ENCODE measurements around the gene MATN4.

MATN4 gene

GRCh38 chr20:45258259-45258658, 49.8 kb downstream of the MATN4 start:
- H3K27ac ChIP-seq (ENCODE audit: low read depth, low read length): no peak overlapping the region
- no peaks in the 10 kb centered on the region for H3K9me2 ChIP-seq (replicated peaks; ENCODE audit: insufficient read depth, low read length)
- no peaks in the 10 kb centered on the region for H3K9me3 ChIP-seq (ENCODE audit: insufficient read depth, low read length)
- H3K4me3 ChIP-seq (ENCODE audit: insufficient read depth, low read length, poor library complexity, severe bottlenecking): no peak overlapping the region
- H3K27me3 ChIP-seq (ENCODE audit: low read length): 0 out of 2 replicates have a peak, but pooled peaks cover 3% of the 10 kb centered on the region
- no peak overlapping the region for H3K9ac ChIP-seq (ENCODE audit: low read length)
- no peaks in the 10 kb centered on the region for H4K20me1 ChIP-seq (ENCODE audit: low read depth, low read length)
- no peaks in the 10 kb centered on the region for H3K36me3 ChIP-seq (ENCODE audit: low read length)
- TF ChIP-seq CTCF (IDR thresholded peaks at IDR 0.05; ENCODE audit: insufficient read depth, low read length, poor library complexity, severe bottlenecking): no peak
- no peak for TF ChIP-seq EZH2phosphoT487 (conservative IDR thresholded peaks at IDR 0.05; ENCODE audit: low read length)
- H3F3A ChIP-seq (ENCODE audit: insufficient read depth): no peaks in the 10 kb centered on the region
- H2AFZ ChIP-seq (ENCODE audit: low read depth, low read length, severe bottlenecking): no peak overlapping the region
- no peaks in the 10 kb centered on the region for H3K79me2 ChIP-seq (ENCODE audit: insufficient read depth, low read length)
- H3K4me2 ChIP-seq (ENCODE audit: low read depth, low read length, poor library complexity, severe bottlenecking): no peak overlapping the region

GRCh38 chr20:45257711-45258110, 50.4 kb downstream of the MATN4 start:
- TF ChIP-seq CTCF (IDR thresholded peaks at IDR 0.05; ENCODE audit: insufficient read depth, low read length, poor library complexity, severe bottlenecking) (no peak), EZH2phosphoT487 (conservative IDR thresholded peaks at IDR 0.05; ENCODE audit: low read length) (no peak)
- H3F3A ChIP-seq (ENCODE audit: insufficient read depth): no peaks in the 10 kb centered on the region
- H3K27ac ChIP-seq (ENCODE audit: low read depth, low read length): no peak overlapping the region
- no peaks in the 10 kb centered on the region for H3K36me3 ChIP-seq (ENCODE audit: low read length)
- H2AFZ ChIP-seq (ENCODE audit: low read depth, low read length, severe bottlenecking): no peak overlapping the region
- no peak overlapping the region for H3K4me3 ChIP-seq (ENCODE audit: insufficient read depth, low read length, poor library complexity, severe bottlenecking)
- no peaks in the 10 kb centered on the region for H3K9me3 ChIP-seq (ENCODE audit: insufficient read depth, low read length)
- H3K27me3 ChIP-seq (ENCODE audit: low read length): 0 out of 2 replicates have a peak, but pooled peaks cover under 1% of the 10 kb centered on the region
- H3K9ac ChIP-seq (ENCODE audit: low read length): no peak overlapping the region
- no peak overlapping the region for H3K4me2 ChIP-seq (ENCODE audit: low read depth, low read length, poor library complexity, severe bottlenecking)
- no peaks in the 10 kb centered on the region for H3K9me2 ChIP-seq (replicated peaks; ENCODE audit: insufficient read depth, low read length)
- no peaks in the 10 kb centered on the region for H3K79me2 ChIP-seq (ENCODE audit: insufficient read depth, low read length)
- no peaks in the 10 kb centered on the region for H4K20me1 ChIP-seq (ENCODE audit: low read depth, low read length)

GRCh38 chr20:45257161-45257560, 50.9 kb downstream of the MATN4 start:
- Histone ChIP-seq H3K9me3 (ENCODE audit: insufficient read depth, low read length) (no peaks in the 10 kb centered on the region), H3K36me3 (ENCODE audit: low read length) (no peaks in the 10 kb centered on the region), H3K27me3 (ENCODE audit: low read length) (no peaks in the 10 kb centered on the region), H3F3A (ENCODE audit: insufficient read depth) (no peaks in the 10 kb centered on the region), H3K27ac (ENCODE audit: low read depth, low read length) (no peak overlapping the region), H3K9ac (ENCODE audit: low read length) (no peak overlapping the region), H2AFZ (ENCODE audit: low read depth, low read length, severe bottlenecking) (no peak overlapping the region), H3K4me3 (ENCODE audit: insufficient read depth, low read length, poor library complexity, severe bottlenecking) (no peak overlapping the region), H4K20me1 (ENCODE audit: low read depth, low read length) (no peaks in the 10 kb centered on the region), H3K79me2 (ENCODE audit: insufficient read depth, low read length) (no peaks in the 10 kb centered on the region), H3K9me2 (replicated peaks; ENCODE audit: insufficient read depth, low read length) (no peaks in the 10 kb centered on the region), H3K4me2 (ENCODE audit: low read depth, low read length, poor library complexity, severe bottlenecking) (no peak overlapping the region)
- TF ChIP-seq EZH2phosphoT487 (conservative IDR thresholded peaks at IDR 0.05; ENCODE audit: low read length): no peak
- TF ChIP-seq CTCF (IDR thresholded peaks at IDR 0.05; ENCODE audit: insufficient read depth, low read length, poor library complexity, severe bottlenecking): no peak
